Measurements from ENCODE around the gene SH2B3. TPM values are rescaled to one million over a fixed set of nuclear protein-coding genes. Genes with fewer than 3 reads are reported as not detected.
A peak's percentile ranks its signal among the peaks of the same experiment; 100 is the strongest.

The SH2B3 gene
- total RNA-seq, 2 donors from 2014 or later: 38.7 to 39.3 TPM

DNA sequence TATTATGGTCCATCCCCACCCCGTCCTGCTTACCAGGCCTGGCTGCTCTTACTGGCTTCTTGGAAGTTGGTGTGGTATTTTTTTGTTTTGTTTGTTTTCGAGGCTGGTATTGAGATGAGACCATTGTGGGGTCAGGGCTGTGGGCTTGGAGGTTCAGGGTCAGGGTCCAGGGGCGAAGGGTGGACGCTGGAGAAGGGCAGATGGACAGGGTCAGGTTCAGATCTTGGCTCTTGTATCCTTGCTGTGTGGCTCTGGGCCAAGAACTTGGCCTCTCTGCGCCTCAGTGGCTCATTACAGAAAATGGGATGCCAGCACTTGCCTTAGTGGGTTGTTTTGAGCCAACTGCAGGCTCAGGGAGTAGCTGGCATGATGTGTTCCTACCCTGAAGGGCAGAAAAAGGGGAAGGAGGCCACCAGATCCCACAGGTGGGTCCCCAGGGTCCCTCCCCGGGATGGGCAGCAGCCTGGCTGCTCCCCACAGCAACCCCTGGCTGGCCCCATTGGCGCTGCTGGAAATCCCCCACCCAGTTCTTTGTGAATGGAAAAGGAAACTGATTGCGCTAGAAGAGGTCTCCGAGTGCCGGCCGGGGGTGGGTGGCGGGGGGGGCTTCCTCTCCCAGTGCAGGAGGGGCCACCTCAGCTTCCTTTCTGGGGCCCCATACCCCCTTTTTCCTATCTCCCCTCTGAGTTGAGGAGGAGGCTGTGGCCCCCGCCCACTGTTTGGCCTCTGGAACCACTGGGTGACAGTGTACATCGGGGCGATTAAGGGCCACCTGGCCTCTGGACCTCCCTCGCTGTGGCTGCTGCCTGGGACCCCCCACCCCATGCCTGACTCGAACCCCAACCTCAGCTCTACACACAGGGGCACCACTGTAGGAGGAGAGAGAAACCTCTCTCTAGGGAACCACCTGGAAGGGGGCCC lies 25.0 kb downstream of the SH2B3 start:
- Mint-ChIP-seq H3K36me3 (ENCODE audit: low read depth) (no peaks in the 10 kb centered on the region), H3K27me3 (no peaks in the 10 kb centered on the region), H3K27ac (peak overlapping the region; percentile 100), H3K4me3 (peak overlapping the region; percentile 95), H3K4me1 (peaks cover 81% of the 10 kb centered on the region)
- peak; percentile 45 for ATAC-seq
- peak; percentile 61 to 73 (median 63) for DNase-seq
- H3K9me3 ChIP-seq (ENCODE audit: control insufficient read depth, low read length, poor library complexity, severe bottlenecking): no peaks in the 10 kb centered on the region

DNA sequence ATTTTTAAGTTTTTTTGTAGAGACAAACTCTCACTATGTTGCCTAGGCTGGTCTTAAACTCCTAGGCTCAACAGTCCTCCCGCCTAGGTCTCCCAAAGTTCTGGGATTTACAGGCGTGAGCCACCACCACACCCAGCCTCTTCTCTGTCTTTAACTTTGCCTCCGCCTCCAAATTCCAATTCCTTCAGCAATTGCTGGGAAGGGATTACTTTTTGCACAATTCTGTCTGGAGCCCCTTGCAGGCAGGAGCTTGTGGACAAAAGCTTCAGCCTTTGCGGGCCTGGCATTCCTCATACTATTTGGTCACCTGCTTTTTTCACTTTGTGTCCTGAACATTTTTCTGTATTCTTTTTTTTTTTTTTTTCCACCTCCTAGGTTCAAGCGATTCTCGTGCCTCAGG lies 26.0 kb downstream of the SH2B3 start:
- DNase-seq (no peak), ATAC-seq (no peak)
- no peaks in the 10 kb centered on the region for H3K36me3 Mint-ChIP-seq (ENCODE audit: low read depth)
- no peaks in the 10 kb centered on the region for H3K9me3 ChIP-seq (ENCODE audit: control insufficient read depth, low read length, poor library complexity, severe bottlenecking)
- H3K27ac Mint-ChIP-seq: peak overlapping the region; percentile 100
- H3K4me3 Mint-ChIP-seq: peak overlapping the region; percentile 95
- H3K4me1 Mint-ChIP-seq: peaks cover 82% of the 10 kb centered on the region
- H3K27me3 Mint-ChIP-seq: no peaks in the 10 kb centered on the region

DNA sequence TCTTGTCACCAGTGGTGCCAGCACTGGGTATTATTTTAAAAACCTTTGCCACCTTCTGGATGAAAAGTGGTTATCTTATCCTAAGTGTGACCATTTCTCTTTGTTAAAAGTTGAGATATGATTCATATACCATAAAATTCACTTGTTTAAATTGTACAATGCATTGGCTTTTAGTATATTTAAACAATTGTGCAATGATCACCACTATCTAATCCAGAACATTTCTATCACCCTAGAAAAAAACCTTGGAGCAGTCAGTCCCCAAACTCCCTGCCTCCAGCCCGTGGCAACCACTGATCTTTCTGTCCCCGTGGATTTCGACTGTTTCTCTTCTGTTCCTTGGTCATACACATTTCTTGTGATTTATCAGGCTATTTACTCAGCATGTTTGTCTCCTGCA lies 28.3 kb downstream of the SH2B3 start:
- H3K4me3 Mint-ChIP-seq: peak overlapping the region; percentile 88
- no peaks in the 10 kb centered on the region for H3K9me3 ChIP-seq (ENCODE audit: control insufficient read depth, low read length, poor library complexity, severe bottlenecking)
- peaks cover 86% of the 10 kb centered on the region for H3K4me1 Mint-ChIP-seq
- H3K27me3 Mint-ChIP-seq: no peaks in the 10 kb centered on the region
- ATAC-seq: no peak
- peak overlapping the region; percentile 100 for H3K27ac Mint-ChIP-seq
- no peaks in the 10 kb centered on the region for H3K36me3 Mint-ChIP-seq (ENCODE audit: low read depth)
- no peak for DNase-seq

DNA sequence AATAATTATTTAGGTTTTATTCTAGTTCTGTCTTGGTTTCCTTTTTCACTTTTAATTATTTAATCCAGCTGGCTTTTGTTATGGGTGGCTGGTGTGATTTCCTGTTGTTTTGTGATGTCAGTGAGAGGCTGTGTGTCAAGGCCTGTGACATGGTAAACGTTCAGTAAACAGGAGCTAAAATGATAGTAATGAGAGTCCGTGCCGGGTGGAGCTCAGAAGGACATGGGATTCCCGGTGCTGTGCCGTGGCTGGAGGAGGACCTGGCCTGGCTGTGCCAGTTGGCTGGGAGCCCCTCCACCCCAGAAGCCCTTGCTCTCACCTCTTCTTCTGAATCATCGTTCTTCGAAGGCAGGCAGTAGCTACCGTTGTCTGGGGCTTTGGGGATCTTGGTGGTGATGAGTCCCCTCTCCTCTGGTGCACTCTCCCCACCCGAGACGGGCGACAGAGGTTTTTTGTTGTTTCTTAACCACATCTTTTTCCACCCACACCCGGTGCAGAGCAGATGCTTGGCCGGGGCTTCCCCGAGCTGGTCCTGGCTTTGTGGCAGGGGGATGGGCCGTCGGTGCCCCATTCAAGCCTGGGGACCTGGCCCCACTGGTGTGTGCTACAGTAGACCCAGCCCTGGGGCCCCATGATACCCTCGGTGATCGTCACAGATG lies 29.1 kb downstream of the SH2B3 start:
- no peaks in the 10 kb centered on the region for H3K9me3 ChIP-seq (ENCODE audit: control insufficient read depth, low read length, poor library complexity, severe bottlenecking)
- DNase-seq (peak; percentile 62 to 81 (median 80)), ATAC-seq (peak; percentile 79)
- Mint-ChIP-seq H3K27me3 (no peaks in the 10 kb centered on the region), H3K27ac (peak overlapping the region; percentile 100), H3K36me3 (ENCODE audit: low read depth) (no peaks in the 10 kb centered on the region), H3K4me1 (peaks cover 82% of the 10 kb centered on the region), H3K4me3 (peak overlapping the region; percentile 88)

DNA sequence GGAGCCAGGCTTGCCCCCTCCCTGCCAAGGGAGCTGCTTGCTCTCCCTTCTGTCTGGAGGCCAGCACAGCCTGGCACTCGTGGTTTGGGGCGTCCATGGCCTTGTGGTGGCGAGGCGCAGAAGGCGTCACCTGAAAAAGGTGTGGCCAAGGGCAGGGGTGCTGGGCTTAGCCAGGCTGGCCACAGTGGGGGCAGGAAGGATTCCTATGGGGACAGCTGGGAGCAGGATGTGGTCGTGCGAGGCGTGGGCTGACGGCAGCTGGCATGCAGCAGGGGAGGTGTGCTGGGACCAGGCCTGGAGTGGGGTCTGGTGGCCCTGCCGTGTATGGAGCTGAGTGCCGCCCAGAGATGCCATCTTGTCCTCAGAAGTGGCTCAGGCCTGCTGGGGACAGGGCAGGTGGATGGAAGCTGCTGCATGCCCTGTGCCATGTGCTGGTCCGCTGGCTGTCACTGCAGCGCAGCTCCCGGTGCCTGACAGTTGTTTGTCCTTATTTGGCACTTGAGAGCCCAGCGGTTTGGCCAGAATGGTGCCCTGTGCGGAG lies 30.0 kb downstream of the SH2B3 start:
- ATAC-seq: no peak
- H3K9me3 ChIP-seq (ENCODE audit: control insufficient read depth, low read length, poor library complexity, severe bottlenecking): no peaks in the 10 kb centered on the region
- H3K27me3 Mint-ChIP-seq: no peaks in the 10 kb centered on the region
- H3K36me3 Mint-ChIP-seq (ENCODE audit: low read depth): no peaks in the 10 kb centered on the region
- no peak for DNase-seq
- peak overlapping the region; percentile 100 for H3K27ac Mint-ChIP-seq
- peaks cover 81% of the 10 kb centered on the region for H3K4me1 Mint-ChIP-seq
- peak overlapping the region; percentile 88 for H3K4me3 Mint-ChIP-seq

DNA sequence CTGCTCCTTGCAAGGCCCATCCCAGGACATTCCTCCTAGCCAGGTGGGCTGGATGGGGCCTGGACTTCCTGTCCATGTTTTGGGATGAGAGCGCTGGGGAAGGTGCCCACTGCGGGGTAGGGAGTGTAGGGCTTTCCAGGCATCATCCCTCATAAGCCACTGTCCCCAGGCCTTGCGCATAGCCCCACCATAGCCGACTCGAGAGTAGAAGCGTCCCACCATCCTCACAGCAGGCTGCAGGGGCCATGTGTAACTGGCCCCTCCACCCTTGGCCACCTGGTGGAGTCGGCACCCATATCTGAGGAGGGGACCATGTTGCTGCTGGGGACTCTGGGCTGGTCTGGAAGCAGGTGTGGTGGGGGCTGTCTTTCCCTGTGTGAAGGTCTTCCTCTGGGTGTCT lies 30.5 kb downstream of the SH2B3 start:
- Mint-ChIP-seq H3K4me3 (peak overlapping the region; percentile 66), H3K27ac (peak overlapping the region; percentile 100), H3K36me3 (ENCODE audit: low read depth) (no peaks in the 10 kb centered on the region), H3K4me1 (peaks cover 83% of the 10 kb centered on the region), H3K27me3 (no peaks in the 10 kb centered on the region)
- no peaks in the 10 kb centered on the region for H3K9me3 ChIP-seq (ENCODE audit: control insufficient read depth, low read length, poor library complexity, severe bottlenecking)
- no peak for DNase-seq
- no peak for ATAC-seq

DNA sequence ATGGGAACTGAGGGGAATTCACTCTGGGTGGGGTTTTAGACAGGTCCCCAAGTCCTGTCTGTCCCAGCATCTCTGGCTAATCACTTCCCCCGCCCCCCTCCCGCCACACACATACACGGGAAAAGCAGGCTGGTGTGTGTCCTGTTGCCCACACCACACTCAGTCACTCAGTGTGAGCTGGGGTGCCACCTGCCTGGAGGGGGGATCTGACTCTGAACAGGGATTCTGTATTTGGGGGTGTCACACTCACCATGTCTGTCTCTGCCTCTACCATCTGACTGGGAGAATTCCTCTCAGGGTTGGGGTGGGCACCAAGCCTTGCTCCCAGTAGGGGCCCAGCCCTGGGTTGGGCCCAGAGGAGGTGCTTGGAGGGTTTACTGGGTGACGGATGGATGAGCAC lies 31.1 kb downstream of the SH2B3 start:
- H3K27me3 Mint-ChIP-seq: no peaks in the 10 kb centered on the region
- no peaks in the 10 kb centered on the region for H3K36me3 Mint-ChIP-seq (ENCODE audit: low read depth)
- peak overlapping the region; percentile 66 for H3K4me3 Mint-ChIP-seq
- ATAC-seq (no peak), DNase-seq (no peak)
- peaks cover 82% of the 10 kb centered on the region for H3K4me1 Mint-ChIP-seq
- H3K27ac Mint-ChIP-seq: peak overlapping the region; percentile 100
- H3K9me3 ChIP-seq (ENCODE audit: control insufficient read depth, low read length, poor library complexity, severe bottlenecking): no peaks in the 10 kb centered on the region

DNA sequence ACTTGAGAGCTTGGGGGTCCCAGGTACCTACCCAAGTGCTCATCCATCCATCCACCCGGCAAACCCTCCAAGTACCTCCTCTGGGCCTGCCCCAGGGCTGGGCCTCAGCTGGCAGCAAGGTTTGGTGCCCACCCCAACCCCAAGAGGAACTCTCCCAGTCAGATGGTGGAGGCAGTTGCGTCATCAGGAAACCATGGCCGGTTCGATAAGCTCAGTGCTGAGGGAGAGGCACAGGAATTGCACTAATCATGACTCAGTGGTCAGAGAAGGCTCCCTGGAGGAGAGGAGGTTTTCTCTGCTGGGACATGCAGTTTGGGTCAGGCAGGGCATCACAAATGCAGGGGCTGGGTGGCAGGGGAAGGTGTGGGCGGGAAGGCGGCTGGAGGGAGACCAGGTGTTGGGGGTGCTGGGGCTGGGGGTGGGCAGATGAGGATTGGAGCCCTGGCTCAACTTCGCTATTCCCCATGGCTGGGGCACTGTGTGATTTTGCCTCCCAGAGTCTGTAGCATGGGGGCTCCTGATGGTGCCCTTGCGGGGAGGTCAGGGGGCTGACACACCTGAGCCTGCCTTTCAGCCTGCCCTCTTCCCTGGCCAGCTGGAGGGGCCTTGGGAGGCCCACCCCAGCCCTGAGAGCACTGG lies 32.2 kb downstream of the SH2B3 start:
- no peak for DNase-seq
- Mint-ChIP-seq H3K4me1 (peaks cover 79% of the 10 kb centered on the region), H3K27ac (peak overlapping the region; percentile 100), H3K4me3 (no peak overlapping the region), H3K36me3 (ENCODE audit: low read depth) (no peaks in the 10 kb centered on the region), H3K27me3 (no peaks in the 10 kb centered on the region)
- ATAC-seq: no peak
- no peaks in the 10 kb centered on the region for H3K9me3 ChIP-seq (ENCODE audit: control insufficient read depth, low read length, poor library complexity, severe bottlenecking)

DNA sequence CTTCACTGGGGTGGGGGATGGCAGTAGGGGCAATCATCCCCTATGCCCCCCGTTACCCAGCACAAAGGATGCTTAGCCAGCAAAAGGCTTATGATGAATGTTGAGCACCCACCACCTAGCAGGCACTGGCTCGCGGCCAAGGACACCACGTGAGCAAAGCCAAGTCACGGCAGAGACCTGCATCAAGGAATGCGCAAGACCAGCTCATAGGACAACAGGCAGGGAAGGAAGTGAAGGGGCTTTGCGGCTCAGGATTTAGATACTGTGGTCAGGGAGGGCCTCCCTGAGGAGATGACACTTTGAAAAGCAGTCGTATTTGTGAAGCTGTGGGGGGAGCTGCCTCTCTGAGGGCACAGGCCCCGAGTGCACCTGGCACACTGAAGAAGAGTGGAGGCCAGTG lies 32.8 kb downstream of the SH2B3 start:
- no peak for ATAC-seq
- H3K4me1 Mint-ChIP-seq: peaks cover 79% of the 10 kb centered on the region
- H3K27me3 Mint-ChIP-seq: no peaks in the 10 kb centered on the region
- H3K36me3 Mint-ChIP-seq (ENCODE audit: low read depth): no peaks in the 10 kb centered on the region
- DNase-seq: peak in 2 of 3 donors; percentile 32 to 36
- peak overlapping the region; percentile 100 for H3K27ac Mint-ChIP-seq
- H3K9me3 ChIP-seq (ENCODE audit: control insufficient read depth, low read length, poor library complexity, severe bottlenecking): no peaks in the 10 kb centered on the region
- H3K4me3 Mint-ChIP-seq: peak overlapping the region; percentile 81

DNA sequence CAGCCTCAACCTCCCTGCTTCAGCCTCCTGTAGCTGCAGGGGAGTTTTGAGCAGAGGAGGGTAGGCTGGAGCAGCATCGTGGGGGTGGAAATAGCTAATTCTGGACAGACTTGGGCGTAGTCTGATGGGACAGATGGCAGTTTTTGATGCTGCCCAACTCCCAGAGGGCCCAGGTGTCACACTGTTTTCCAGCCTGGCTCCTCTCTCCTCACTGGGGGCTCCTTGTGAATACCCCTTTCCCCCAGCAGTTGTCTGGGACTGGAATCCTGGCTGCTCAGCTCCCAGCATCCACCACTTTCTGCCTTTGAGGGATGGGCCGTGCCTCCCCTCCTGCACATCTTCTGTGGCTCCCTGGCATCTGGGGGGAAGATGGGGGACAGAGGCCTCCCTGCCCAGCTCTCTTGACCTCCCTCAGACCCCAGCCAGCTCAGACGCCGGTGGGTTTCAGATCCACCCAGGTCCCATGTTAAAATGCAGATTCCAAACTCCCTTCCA lies 34.0 kb downstream of the SH2B3 start:
- H3K9me3 ChIP-seq (ENCODE audit: control insufficient read depth, low read length, poor library complexity, severe bottlenecking): no peaks in the 10 kb centered on the region
- no peaks in the 10 kb centered on the region for H3K36me3 Mint-ChIP-seq (ENCODE audit: low read depth)
- H3K4me1 Mint-ChIP-seq: peaks cover 77% of the 10 kb centered on the region
- H3K4me3 Mint-ChIP-seq: no peak overlapping the region
- ATAC-seq: no peak
- no peaks in the 10 kb centered on the region for H3K27me3 Mint-ChIP-seq
- no peak for DNase-seq
- H3K27ac Mint-ChIP-seq: peak overlapping the region; percentile 100

DNA sequence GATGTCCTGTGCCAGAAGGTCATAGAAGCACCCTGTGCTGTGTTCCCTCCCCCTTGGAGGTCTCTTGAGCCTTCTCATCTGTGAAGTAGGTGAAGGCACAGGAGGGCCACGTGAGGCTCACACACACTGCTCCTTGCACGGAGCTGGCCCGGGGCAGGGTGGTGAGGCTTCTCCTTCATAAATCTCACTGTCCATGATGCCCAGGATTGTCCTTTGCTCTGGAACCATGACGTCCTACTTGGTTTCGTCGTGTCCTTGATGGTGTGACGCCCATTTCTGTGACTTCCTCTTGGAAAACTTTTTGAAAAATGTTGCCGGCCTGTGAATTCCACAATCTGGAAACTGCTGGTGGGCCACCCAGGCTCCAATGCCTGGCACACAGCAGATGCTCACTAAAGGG lies 34.4 kb downstream of the SH2B3 start:
- H3K4me1 Mint-ChIP-seq: peaks cover 77% of the 10 kb centered on the region
- H3K9me3 ChIP-seq (ENCODE audit: control insufficient read depth, low read length, poor library complexity, severe bottlenecking): no peaks in the 10 kb centered on the region
- H3K27me3 Mint-ChIP-seq: no peaks in the 10 kb centered on the region
- DNase-seq: no peak
- no peak for ATAC-seq
- no peaks in the 10 kb centered on the region for H3K36me3 Mint-ChIP-seq (ENCODE audit: low read depth)
- peak overlapping the region; percentile 100 for H3K27ac Mint-ChIP-seq
- no peak overlapping the region for H3K4me3 Mint-ChIP-seq

DNA sequence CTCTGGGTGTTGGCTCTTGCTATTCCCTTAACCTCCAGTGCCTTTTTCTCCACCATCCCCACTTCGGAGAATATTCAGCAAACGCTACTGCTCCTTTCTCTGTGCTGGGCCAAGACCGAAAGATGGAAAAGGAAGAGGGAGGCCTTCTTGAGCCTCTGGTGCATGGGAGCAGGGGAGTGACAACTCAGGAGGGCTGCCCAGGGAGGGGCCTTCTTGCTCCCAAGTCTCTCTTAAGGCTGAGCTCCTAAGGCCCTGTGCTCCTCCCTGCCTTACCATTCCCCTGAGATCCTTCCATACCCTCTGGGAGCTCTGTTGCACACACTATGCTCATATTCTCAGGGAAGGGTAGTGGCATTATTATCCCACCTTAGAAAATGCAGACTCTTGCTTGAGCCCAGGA lies 34.9 kb downstream of the SH2B3 start:
- Mint-ChIP-seq H3K27me3 (no peaks in the 10 kb centered on the region), H3K4me1 (peaks cover 74% of the 10 kb centered on the region), H3K36me3 (ENCODE audit: low read depth) (no peaks in the 10 kb centered on the region), H3K4me3 (no peak overlapping the region), H3K27ac (peak overlapping the region; percentile 100)
- ATAC-seq (no peak), DNase-seq (no peak)
- no peaks in the 10 kb centered on the region for H3K9me3 ChIP-seq (ENCODE audit: control insufficient read depth, low read length, poor library complexity, severe bottlenecking)
